Measurements from ENCODE around the gene HINT3. TPM values are rescaled to one million over a fixed set of nuclear protein-coding genes. Genes with fewer than 3 reads are reported as not detected.

Gene HINT3
- total and polyA plus RNA-seq, 2 donors (not counting 3 experiments of a cell fraction or from before 2014, with no cell fraction given), result 1.8 to 8.4 TPM

DNA sequence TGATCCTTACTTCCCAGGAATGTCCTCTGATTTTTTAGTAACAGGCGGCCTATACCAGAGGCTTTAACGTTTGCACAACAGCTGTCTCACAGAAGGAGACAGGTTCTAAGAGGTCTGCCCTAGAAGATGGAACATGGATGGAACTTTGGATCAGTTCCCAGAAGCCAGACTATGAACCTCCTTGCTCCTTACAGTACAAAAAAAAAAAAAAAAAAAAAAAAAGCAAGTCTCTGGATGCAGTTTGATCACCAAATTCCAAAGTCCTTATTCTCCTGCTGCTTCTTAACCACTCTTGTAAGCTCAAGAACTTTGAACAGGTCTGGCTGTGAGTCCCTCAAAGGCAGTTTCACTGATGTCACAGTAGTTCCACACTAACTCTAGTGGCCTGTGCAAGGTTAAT, 27.7 kb downstream of the HINT3 start:
- H3K27me3 ChIP-seq (ENCODE audit: control insufficient read depth in 2 of 2, insufficient read depth in 2 of 2, low read length in 2 of 2), result no peaks in the 10 kb centered on the region
- ChIA-PET POLR2A (no interaction called here), CTCF (interaction anchor here (0.7 to 1.6 kb wide), 2 partner anchors 11 to 162 kb away, joined by 5 to 6 read pairs; no protein-coding TSS in a partner anchor)
- no peak overlapping the region for H3K27ac ChIP-seq (ENCODE audit: insufficient read depth, low read depth, low read length)
- H3K9ac ChIP-seq (replicated peaks; ENCODE audit: extremely low read depth, insufficient read depth, low read length), result no peak overlapping the region
- H3K36me3 ChIP-seq (ENCODE audit: control insufficient read depth in 2 of 2, extremely low read depth in 1 of 2, insufficient read depth in 2 of 2, low read length in 2 of 2), result no peaks in the 10 kb centered on the region
- H3K9me3 ChIP-seq (replicated peaks; ENCODE audit: control insufficient read depth, insufficient read depth, low read length), result no peaks in the 10 kb centered on the region
- dilution Hi-C loops (cut with MboI; ENCODE audit: extremely low pct_ligation_motif_present, low sequenced_read_pairs), result no loop called here
- H3K4me2 ChIP-seq (ENCODE audit: insufficient read depth, low read length), result no peak overlapping the region
- no peak overlapping the region for H3K4me3 ChIP-seq (replicated peaks in 1 of 3; ENCODE audit: insufficient read depth in 1 of 3, low read depth in 1 of 3, low read length in 3 of 3)
- intact Hi-C loops (cut with micrococcal nuclease), result no loop called here
- no peaks in the 10 kb centered on the region for H3K9me1 ChIP-seq (replicated peaks; ENCODE audit: control insufficient read depth, extremely low read depth, insufficient read depth, low read length)
- no peak for TF ChIP-seq MYC (IDR thresholded peaks at IDR 0.05; ENCODE audit: low read depth, low read length)
- TF ChIP-seq FOS (IDR thresholded peaks at IDR 0.05; ENCODE audit: borderline replicate concordance, insufficient read depth, low read length), result no peak
- TF ChIP-seq JUN (IDR thresholded peaks at IDR 0.05; ENCODE audit: borderline replicate concordance, insufficient read depth, insufficient read length, low read depth), result no peak
- no peak for TF ChIP-seq GATA2 (IDR thresholded peaks at IDR 0.05; ENCODE audit: insufficient read depth, insufficient read length, low read depth, low read length)
- TF ChIP-seq EZH2 (IDR thresholded peaks at IDR 0.05; ENCODE audit: borderline replicate concordance, low read depth, low read length, severe bottlenecking), result no peak
- TF ChIP-seq, protein P1, sequence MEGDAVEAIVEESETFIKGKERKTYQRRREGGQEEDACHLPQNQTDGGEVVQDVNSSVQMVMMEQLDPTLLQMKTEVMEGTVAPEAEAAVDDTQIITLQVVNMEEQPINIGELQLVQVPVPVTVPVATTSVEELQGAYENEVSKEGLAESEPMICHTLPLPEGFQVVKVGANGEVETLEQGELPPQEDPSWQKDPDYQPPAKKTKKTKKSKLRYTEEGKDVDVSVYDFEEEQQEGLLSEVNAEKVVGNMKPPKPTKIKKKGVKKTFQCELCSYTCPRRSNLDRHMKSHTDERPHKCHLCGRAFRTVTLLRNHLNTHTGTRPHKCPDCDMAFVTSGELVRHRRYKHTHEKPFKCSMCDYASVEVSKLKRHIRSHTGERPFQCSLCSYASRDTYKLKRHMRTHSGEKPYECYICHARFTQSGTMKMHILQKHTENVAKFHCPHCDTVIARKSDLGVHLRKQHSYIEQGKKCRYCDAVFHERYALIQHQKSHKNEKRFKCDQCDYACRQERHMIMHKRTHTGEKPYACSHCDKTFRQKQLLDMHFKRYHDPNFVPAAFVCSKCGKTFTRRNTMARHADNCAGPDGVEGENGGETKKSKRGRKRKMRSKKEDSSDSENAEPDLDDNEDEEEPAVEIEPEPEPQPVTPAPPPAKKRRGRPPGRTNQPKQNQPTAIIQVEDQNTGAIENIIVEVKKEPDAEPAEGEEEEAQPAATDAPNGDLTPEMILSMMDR (IDR thresholded peaks at IDR 0.05; ENCODE audit: extremely low read depth in 1 of 2, insufficient read depth in 1 of 2, low read depth in 1 of 2, low read length in 2 of 2), result no peak
- TF ChIP-seq, protein P2, sequence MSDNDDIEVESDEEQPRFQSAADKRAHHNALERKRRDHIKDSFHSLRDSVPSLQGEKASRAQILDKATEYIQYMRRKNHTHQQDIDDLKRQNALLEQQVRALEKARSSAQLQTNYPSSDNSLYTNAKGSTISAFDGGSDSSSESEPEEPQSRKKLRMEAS (IDR thresholded peaks at IDR 0.05; ENCODE audit: insufficient read depth, insufficient read length), result no peak
- no peak for TF ChIP-seq POLR2AphosphoS5 (IDR thresholded peaks at IDR 0.05; ENCODE audit: insufficient read depth, low read depth, low read length)
- no peak for TF ChIP-seq POLR2A (IDR thresholded peaks at IDR 0.05; ENCODE audit: low read depth, low read length)
- FAIRE-seq, result no peak
- H3K79me2 ChIP-seq (ENCODE audit: control insufficient read depth, insufficient read depth, low read length), result peaks cover 11% of the 10 kb centered on the region
- H2AFZ ChIP-seq (ENCODE audit: low read depth, low read length), result no peak overlapping the region
- BruUV-seq (replicated peaks), result no TSS peak
- no peaks in the 10 kb centered on the region for H4K20me1 ChIP-seq (replicated peaks; ENCODE audit: control insufficient read depth, extremely low read depth, insufficient read depth, low read length)
- peaks cover 9% of the 10 kb centered on the region for H3K4me1 ChIP-seq (ENCODE audit: control insufficient read depth, extremely low read depth, insufficient read depth, low read length)
- no peak for DNase-seq (ENCODE audit: low read depth, low spot score)

Data from endothelial cell of umbilical vein (primary cell).